Hematopoietic multipotent progenitor cell (in vitro differentiated cells): Measurements from ENCODE around the gene ZNF343. TPM values are rescaled to one million over a fixed set of nuclear protein-coding genes. Genes with fewer than 3 reads are reported as not detected.
A peak's percentile ranks its signal among the peaks of the same experiment; 100 is the strongest.
"Not testable (repeated sequence)": the region's sequence is repeated elsewhere in the genome, so short reads cannot be mapped to it uniquely, and the experiment has no call there.

Experiments
- DNase-seq, 3 donors: peaks; one replicate each; pipeline ENCODE4 v3.0.0-alpha.2; 2011 to 2015; ENCODE audit warnings: low read depth in 2 of 3, low spot score in 2 of 3
- total RNA-seq: library from RNA; depleted of rRNA; stranded (reverse); fragments of >200 nt; gene quantifications from one replicate; pipeline ENCODE4 v1.2.3, GENCODE V29; 2012

Gene ZNF343
- 4.8 TPM for total RNA-seq

DNA sequence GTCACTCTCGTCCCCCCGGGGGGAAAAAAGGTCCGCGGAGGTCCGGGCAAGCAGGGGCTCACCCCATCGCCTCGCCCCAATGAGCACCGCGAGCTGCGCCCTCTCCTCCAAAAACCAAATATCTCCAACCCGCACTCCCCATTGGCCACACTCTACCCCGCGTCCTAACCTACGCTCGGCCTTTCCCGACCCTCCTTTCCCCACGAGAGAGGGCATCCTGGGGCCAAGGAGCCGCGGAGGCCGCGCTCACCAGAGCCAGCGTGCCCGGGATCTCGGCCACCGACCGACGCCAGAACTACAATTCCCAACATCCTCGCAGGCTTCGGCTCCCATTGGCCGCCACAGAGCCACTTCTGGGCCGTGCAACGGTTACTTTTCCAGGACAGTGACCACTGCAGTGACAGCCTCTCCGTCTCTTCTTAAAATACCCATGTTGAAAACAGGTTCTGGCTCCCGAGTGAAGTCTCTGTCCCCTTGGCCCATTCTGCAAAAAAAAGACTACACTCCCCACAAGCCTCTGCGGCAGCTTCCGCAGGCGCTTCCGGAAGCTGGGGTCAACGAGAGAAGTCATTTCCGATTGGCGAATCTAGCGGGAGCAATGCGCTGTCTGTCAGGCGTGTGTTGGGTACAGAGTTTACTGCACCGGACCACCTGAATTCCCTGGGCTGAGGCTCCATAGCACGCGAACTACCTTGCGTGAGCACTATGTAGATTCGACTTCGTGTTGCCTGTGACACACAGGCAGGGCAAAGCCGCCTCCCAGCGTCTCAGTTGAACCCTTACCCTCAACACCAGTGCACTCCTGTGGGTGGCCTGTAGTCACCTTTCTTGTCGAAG is at the start of gene ZNF343:
ZNF343 (minus strand) TSS at position 285 of the 837 bp plus-strand sequence. CDS start 15,020 bp downstream, outside the sequence.
- peak in 2 of 3 donors; percentile 81 to 90 for DNase-seq

- no peak for DNase-seq
These were observed 49.3 kb upstream of the ZNF343 start for GRCh38 chr20:2557873-2558580.

DNA sequence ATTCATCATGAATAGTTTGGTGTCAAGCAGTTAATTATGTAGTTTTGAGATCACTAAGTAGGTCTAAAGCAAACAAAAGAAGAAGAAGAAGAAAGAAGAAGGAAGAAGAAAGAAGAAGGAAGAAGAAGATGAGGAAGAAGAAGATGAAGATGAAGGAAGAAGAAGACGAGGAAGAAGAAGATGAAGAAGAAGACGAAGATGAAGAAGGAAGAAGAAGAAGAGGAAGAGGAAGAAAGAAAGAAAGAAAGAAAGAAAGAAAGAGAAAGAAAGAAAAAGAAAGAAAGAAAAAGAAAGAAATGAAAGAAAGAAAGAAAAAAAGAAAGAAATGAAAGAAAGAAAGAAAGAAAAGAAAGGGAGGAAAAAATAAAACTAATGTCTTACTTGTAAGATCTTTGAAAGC is 36.9 kb upstream of the ZNF343 start:
- no peak for DNase-seq

DNA sequence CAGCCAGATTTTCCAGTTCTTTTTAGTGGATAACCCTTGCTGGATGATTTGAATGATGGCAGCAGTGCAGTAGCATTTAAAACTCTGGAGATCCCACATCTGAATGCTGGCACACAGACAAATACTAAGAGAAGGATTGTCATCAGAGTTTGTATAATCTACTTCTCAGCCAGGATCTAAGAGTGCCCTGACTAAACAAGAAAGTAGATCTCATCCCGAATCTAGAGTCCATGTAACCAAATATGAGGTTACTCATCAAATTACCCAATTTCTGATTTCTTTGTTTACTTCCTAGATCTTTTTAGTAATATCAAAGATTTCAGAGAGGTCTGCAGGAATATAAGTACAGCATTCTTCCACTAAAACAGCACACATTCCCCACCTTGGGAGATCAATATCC is 35.5 kb upstream of the ZNF343 start:
- DNase-seq = no peak

DNA sequence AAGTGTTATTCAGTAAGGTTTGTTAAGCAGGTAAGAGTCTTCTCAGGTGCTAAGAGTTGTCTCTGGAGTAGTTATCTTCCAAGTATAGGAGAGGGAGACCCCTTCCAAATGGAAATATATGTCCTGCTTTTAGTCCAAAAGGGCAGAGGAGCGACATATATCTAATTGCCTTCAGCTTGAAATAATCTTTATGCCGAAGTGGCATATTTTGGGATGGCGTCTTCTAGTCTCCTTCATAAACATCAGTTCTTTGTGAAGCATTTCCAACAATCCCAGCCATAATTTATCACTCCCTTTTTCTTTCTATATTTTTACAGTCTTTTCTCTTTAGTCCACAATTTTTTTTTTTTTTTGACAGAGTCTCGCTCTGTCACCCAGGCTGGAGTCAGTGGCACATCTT is 33.6 kb upstream of the ZNF343 start:
- DNase-seq = no peak

- DNase-seq = no peak
These were observed 33.2 kb upstream of the ZNF343 start for GRCh38 chr20:2541940-2542339.

DNA sequence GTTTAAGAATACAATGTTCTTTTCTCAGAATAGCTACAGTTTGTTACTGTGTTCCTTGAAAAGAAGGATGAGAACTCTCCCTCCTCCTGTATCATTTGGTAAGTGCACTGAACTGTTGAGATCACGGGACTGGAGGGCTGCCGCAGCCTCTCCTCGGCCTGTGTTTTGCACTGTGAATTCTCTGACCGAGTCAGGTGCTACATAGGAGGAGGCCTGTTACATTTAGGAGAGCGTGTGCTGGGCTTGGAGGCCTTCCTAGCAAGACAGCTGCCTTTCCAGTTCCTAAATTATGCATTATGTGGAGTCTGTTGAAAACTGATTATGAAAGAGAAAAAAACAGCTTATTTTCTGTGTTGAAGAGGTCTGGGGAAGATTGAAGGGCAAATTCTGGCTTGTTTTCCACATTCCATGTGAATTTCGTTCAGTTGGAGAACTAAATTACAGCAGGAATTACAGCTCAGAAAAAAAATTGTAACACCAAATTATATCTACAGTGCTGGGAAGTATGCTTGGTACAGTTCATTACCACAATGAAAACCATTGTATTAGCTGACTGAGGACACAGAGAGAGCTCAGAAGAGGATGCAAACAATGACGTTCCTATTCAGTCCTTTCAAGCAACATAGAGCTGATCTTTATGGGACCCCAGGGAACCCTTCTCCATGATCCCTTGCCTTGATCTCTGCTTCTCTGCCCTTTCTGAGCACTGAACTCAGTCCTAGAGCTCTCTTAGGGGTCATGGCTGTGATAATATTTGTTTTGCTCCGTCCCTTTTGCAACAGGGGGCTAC is 30.4 kb upstream of the ZNF343 start:
- DNase-seq = no peak

GRCh38 chr20:2538356-2538755 is 29.6 kb upstream of the ZNF343 start:
- DNase-seq = no peak

DNA sequence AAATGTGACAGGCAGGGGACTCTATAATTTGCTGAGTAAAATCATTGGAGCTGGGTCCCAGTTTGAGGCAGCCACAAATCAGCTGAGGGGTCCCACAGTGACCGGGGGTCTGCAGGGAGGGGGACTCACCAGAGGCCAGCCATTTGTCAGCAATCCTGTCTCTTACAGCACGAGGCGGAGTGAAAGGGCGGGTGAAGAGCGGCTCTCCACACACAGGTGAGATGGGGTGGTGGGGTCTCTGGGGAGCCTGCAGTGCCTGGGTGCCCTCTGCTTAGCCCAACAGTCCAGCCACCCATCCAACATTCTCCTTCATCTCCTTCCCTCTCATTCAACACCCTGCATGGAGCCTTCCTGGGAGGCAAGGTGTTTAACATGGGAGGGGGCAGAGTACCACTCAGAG is 28.4 kb upstream of the ZNF343 start:
- DNase-seq = no peak

- DNase-seq = no peak
These were observed 27.9 kb upstream of the ZNF343 start, which contains the start of gene TMC2 for GRCh38 chr20:2536560-2536986. Gene TMC2, plus strand, starts transcription at chr20:2536573. Its CDS starts 49 bp downstream, at chr20:2536622.

DNA sequence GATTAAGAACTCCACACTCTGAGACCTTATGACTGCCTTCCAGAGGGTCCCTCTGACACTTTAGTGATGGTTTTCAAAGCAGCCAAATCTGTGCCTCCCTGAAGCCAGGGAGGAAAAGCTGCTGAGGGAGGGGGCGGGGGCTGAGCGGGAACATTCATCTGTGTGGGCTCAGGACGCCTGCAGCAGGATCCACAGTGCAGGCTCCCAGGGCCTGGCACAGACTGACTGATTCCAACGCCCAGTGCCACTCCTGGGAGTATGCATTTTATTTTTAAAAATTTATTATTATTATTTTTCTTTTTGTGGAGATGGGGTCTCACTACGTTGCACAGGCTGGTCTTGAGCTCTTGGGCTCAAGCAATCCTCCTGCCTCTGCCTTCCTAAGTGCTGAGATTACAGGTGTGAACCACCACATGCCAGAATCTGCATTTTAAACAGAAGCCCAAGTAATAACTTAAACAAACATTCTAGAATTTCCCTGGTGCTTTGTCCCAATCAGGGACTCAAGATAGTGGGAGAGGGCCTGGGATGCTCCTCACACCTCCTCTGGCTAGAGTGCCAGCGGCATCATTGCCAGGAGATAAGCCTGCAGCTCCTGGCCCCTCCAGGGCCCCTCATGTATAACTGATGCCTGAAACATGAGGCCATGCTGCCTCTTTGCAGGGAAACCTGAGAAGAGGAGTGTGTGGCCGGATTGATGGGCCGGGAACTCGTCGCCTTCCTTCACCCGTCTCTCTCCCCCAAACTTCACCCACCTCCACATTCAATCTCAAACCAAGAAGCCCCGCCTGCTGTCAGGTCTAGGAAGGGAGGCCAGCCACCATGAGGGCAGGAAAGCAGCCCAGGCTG is 27.2 kb upstream of the ZNF343 start:
- no peak for DNase-seq

GRCh38 chr20:2533118-2533517 is 24.4 kb upstream of the ZNF343 start:
- DNase-seq = no peak

DNA sequence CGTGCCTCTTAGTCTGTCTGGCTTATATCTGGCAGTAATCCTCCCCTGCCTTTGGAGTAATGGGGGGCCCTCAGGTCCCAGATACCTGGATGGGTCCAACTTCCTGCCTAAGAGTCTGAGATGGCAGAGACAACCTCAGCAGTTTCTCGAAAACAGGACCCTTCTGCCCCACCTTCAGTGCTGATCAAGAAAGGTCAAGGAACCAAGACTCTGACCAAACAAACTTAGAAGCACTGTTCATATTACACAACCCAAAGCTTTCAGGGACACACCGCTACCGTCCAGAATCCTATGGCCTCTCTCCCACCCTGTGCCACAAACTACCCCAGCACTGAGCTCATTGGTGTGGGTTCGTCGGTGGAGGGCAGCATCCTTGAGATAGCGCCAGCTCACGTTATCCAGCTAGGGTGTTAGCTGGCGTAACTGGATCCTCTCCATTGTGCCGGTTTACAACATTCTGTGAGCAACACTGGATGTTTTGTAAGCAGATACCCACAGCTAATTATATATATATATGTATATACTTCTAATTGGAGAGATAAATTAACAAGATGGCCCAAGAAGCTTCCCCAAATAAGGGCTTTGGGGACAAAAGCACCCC is 20.1 kb upstream of the ZNF343 start:
- no peak for DNase-seq

DNA sequence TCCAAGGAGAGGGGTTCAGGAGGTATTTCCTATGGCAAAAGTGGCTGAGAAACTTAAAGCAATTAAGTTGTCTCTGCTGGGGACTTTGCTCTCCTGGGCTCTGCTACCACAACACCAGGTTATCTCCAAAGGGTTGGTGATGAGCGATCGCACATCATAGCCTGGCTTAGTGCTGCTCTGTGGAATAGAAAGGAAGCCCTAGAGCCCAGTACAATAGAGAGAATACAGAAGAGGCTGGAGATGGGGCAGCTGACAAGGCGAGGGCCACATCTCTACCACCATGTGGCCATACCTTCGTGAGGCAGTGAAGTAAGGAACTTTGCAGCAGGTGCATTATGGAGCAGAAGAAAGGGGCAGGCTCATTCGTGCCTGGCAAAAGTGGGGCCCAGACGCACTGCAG is 19.0 kb upstream of the ZNF343 start:
- DNase-seq = no peak

GRCh38 chr20:2526218-2526583 is 17.5 kb upstream of the ZNF343 start:
- DNase-seq = not testable (repeated sequence)

- DNase-seq = peak in 2 of 3 donors; percentile 21 to 33
These were observed 16.2 kb upstream of the ZNF343 start for GRCh38 chr20:2524709-2525506.

- peak; percentile 80 to 92 (median 86) for DNase-seq
These were observed 15.4 kb upstream of the ZNF343 start for GRCh38 chr20:2523919-2524708.

- not testable (repeated sequence) for DNase-seq
These were observed 14.2 kb upstream of the ZNF343 start for GRCh38 chr20:2522826-2523429.
